Natural killer cell (primary cell): ENCODE data around the gene TMEM108. TPM values are rescaled to one million over a fixed set of nuclear protein-coding genes. Genes with fewer than 3 reads are reported as not detected.

Source experiments
- ATAC-seq, 3 donors: fragments of 150-1000 bp in 2 of 3; fragments of 200-7000 bp in 1 of 3; cut with Tn5 transposase; 1 replicate in 1 of 3; 2 replicates in 2 of 3; pipeline ENCODE4 v1.10.0; 2021; ENCODE audit warnings: mild to moderate bottlenecking in 2 of 3, moderate library complexity in 2 of 3
- DNase-seq, 2 donors: peaks; one replicate each; pipeline versions ENCODE4 v3.0.0 to v3.0.0-alpha.2; 2013 to 2021; ENCODE audit warnings: mixed read lengths in 1 of 2
- H3K27ac ChIP-seq: one replicate; pipeline ENCODE4 v1.5.1; 2013; ENCODE audit warnings: mild to moderate bottlenecking, low read length
- H3K27me3 ChIP-seq: one replicate; pipeline ENCODE4 v1.6.1; 2013; ENCODE audit warnings: low read length; ENCODE audit not compliant: control insufficient read depth, insufficient read depth
- H3K36me3 ChIP-seq: one replicate; pipeline ENCODE4 v1.6.1; 2013; ENCODE audit warnings: low read length; ENCODE audit not compliant: control insufficient read depth, insufficient read depth
- H3K4me1 ChIP-seq: one replicate; pipeline ENCODE4 v1.6.1; 2013; ENCODE audit warnings: low read length; ENCODE audit not compliant: control insufficient read depth, insufficient read depth
- H3K4me3 ChIP-seq: one replicate; pipeline ENCODE4 v1.5.1; 2013; ENCODE audit warnings: low read length
- H3K9me3 ChIP-seq: one replicate; pipeline ENCODE4 v1.6.1; 2013; ENCODE audit warnings: low read length; ENCODE audit not compliant: control insufficient read depth, insufficient read depth
- H3K27ac Mint-ChIP-seq, 2 donors: one replicate each; pipeline ENCODE4 v1.8.0; 2022; ENCODE audit warnings: mild to moderate bottlenecking in 2 of 2, mixed read lengths in 2 of 2, moderate library complexity in 1 of 2
- H3K27me3 Mint-ChIP-seq, 2 donors: one replicate each; pipeline ENCODE4 v1.8.0; 2022; ENCODE audit warnings: low read depth in 2 of 2, mixed read lengths in 2 of 2
- H3K36me3 Mint-ChIP-seq: one replicate; pipeline ENCODE4 v1.8.0; 2022; ENCODE audit warnings: mixed read lengths
- H3K4me1 Mint-ChIP-seq, 2 donors: one replicate each; pipeline ENCODE4 v1.8.0; 2022; ENCODE audit warnings: mixed read lengths in 2 of 2
- H3K4me3 Mint-ChIP-seq: one replicate; pipeline ENCODE4 v1.8.0; 2022; ENCODE audit warnings: mild to moderate bottlenecking, moderate library complexity, mixed read lengths
- H3K9me3 Mint-ChIP-seq, 2 donors: one replicate each; pipeline ENCODE4 v1.8.0; 2022; ENCODE audit warnings: mixed read lengths in 2 of 2
- WGBS: methylation state at CpG from one replicate; pipeline ENCODE4 v1.1.7; 2013; ENCODE audit warnings: missing lambda C conversion rate; ENCODE audit not compliant: insufficient coverage; 5-methylcytosine and 5-hydroxymethylcytosine counted together
- intact Hi-C: fragments of 100-400 bp; cut with micrococcal nuclease; formaldehyde crosslinking; loops from one replicate; pipeline ENCODE4 v1.14.2; 2022
- total RNA-seq, 4 donors: library from RNA; stranded (reverse); fragments of 120-200 nt in 1 of 4; gene quantifications; one replicate each; pipeline versions ENCODE4 v1.2.3 to v1.2.4, GENCODE V29; 2013 to 2022
- TF ChIP-seq, protein P1 (sequence below): fragments of 200-600 bp; IDR thresholded peaks from one replicate; pipeline ENCODE4 v1.8.0; 2022; ENCODE audit warnings: antibody characterized with exemption

The TMEM108 gene
- total RNA-seq, 3 donors from 2014 or later (not counting 1 experiment from before 2014, with no cell fraction given), result not detected

DNA sequence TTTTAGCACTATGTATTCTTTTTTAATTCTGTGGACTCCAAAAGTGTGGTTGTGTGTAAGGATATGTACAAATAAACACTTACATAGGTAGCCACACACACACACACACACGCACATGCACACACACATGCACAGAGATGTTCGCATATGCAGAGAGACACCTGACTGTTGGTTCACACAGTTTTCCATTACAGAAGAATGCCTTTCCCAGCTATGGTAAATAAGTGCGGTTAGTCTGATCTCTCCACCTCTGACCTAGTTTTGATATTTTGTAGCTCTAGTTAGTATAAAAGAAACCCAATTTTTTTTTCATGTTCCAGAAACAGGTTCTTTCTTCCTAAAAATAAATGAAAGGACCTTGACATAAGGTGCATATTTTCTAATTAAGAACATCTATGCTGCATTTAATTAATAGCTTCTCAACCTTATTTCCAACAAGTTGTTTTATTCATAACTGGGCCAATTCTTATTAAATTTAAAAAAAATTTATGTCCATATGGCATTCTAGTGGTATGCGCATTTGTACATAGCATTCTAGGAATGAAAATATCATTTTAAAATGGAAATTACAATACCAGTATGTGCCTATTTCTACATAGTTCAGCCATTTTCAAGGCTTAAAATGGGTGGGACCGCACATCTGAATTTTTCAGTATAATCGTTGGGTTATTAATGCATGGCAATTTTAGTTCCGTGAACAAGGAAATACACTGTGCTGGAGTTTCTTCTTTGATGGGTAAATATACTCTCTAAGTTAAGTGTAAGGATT is 27.2 kb downstream of the TMEM108 start:
- ATAC-seq (no peak), DNase-seq (no peak)
- H3K9me3 Mint-ChIP-seq, result peaks cover 0 to 6% of the 10 kb centered on the region in 2 donors
- no peaks in the 10 kb centered on the region for H3K27me3 Mint-ChIP-seq
- WGBS, result 94% methylated on average over 5 of the region's 7 CpGs
- intact Hi-C loops, result no loop called here
- H3K4me1 Mint-ChIP-seq, result no peaks in the 10 kb centered on the region
- TF ChIP-seq, protein P1, sequence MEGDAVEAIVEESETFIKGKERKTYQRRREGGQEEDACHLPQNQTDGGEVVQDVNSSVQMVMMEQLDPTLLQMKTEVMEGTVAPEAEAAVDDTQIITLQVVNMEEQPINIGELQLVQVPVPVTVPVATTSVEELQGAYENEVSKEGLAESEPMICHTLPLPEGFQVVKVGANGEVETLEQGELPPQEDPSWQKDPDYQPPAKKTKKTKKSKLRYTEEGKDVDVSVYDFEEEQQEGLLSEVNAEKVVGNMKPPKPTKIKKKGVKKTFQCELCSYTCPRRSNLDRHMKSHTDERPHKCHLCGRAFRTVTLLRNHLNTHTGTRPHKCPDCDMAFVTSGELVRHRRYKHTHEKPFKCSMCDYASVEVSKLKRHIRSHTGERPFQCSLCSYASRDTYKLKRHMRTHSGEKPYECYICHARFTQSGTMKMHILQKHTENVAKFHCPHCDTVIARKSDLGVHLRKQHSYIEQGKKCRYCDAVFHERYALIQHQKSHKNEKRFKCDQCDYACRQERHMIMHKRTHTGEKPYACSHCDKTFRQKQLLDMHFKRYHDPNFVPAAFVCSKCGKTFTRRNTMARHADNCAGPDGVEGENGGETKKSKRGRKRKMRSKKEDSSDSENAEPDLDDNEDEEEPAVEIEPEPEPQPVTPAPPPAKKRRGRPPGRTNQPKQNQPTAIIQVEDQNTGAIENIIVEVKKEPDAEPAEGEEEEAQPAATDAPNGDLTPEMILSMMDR, result no peak
- no peak overlapping the region for H3K27ac Mint-ChIP-seq
- H3K27ac ChIP-seq, result no peak overlapping the region
- H3K36me3 ChIP-seq, result no peaks in the 10 kb centered on the region
- no peaks in the 10 kb centered on the region for H3K9me3 ChIP-seq
- no peak overlapping the region for H3K4me3 Mint-ChIP-seq
- no peaks in the 10 kb centered on the region for H3K36me3 Mint-ChIP-seq
- H3K27me3 ChIP-seq, result no peaks in the 10 kb centered on the region
- no peak overlapping the region for H3K4me3 ChIP-seq
- no peaks in the 10 kb centered on the region for H3K4me1 ChIP-seq

DNA sequence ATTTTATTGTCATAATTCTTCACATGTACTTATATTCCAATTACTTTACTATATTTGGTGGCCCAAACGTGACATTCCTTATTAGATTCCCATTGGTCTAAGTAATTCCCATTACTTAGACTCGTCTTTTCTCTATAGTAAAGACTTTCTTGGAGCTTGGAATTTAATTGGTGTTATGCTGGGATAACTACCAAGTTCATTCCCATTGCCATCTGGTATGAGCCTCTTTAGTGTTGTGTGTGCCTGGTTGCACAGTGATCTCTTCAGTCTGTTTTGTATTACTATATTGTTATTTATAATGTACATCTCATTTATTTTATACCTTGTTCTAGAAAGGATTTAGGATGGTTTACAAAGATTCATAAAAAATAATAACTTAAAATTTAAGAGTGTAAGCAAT is 27.8 kb downstream of the TMEM108 start:
- intact Hi-C loops, result no loop called here
- Mint-ChIP-seq H3K36me3 (no peaks in the 10 kb centered on the region), H3K27ac (no peak overlapping the region), H3K4me3 (no peak overlapping the region), H3K27me3 (no peaks in the 10 kb centered on the region), H3K4me1 (no peaks in the 10 kb centered on the region), H3K9me3 (peaks cover 0 to 6% of the 10 kb centered on the region in 2 donors)
- no peak overlapping the region for H3K4me3 ChIP-seq
- no peak for ATAC-seq
- H3K27me3 ChIP-seq, result no peaks in the 10 kb centered on the region
- no CpG with 5 or more reads among the region's 2 CpGs for WGBS
- no peak for DNase-seq
- H3K36me3 ChIP-seq, result no peaks in the 10 kb centered on the region
- H3K9me3 ChIP-seq, result no peaks in the 10 kb centered on the region
- no peak overlapping the region for H3K27ac ChIP-seq
- no peaks in the 10 kb centered on the region for H3K4me1 ChIP-seq
- TF ChIP-seq, protein P1, result no peak

DNA sequence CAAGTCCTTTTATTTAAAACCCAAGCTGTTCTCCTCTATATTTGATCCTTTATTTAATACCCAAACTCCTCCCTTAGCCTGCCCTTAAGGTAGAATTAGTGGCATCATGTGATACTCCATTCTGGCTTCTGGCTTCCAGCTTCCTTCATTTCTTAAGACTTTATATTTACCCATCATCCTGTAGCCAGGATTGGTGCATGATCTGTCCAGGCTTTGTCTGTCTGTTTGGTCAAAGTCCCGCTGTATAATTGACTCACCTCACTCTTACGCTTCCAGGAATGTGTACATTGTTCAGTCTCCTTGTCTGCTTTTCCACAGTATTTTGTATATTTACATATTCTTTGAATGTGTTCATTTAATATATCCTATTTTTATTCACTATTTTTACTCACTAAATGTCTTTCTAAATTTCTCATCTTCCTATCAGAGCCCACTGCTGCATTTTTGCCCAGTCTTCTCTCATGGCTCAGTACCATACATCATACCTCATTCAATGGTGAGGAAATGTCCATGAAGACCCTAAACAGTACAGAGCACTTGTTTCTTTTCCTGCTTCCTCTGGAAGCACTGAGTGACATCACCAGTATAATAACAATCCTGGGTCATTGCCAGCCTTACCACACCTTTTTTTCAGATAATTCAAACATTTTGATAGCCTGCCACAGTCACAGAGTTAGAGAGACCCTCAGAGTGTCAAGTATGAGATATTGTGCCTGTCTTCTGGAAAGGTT is 31.5 kb downstream of the TMEM108 start:
- Histone ChIP-seq H3K27me3 (no peaks in the 10 kb centered on the region), H3K4me1 (no peaks in the 10 kb centered on the region), H3K4me3 (no peak overlapping the region), H3K9me3 (no peaks in the 10 kb centered on the region), H3K27ac (no peak overlapping the region), H3K36me3 (no peaks in the 10 kb centered on the region)
- intact Hi-C loops, result no loop called here
- Mint-ChIP-seq H3K9me3 (no peaks in the 10 kb centered on the region), H3K4me1 (no peaks in the 10 kb centered on the region), H3K4me3 (no peak overlapping the region), H3K27me3 (no peaks in the 10 kb centered on the region), H3K36me3 (no peaks in the 10 kb centered on the region), H3K27ac (no peak overlapping the region)
- no peak for ATAC-seq
- TF ChIP-seq, protein P1, result no peak
- no peak for DNase-seq
- WGBS, result 86% methylated on average over 1 of the region's 2 CpGs
